Mesenchymal stem cell (in vitro differentiated cells and primary cell): ENCODE measurements around the gene MERTK.

ENCODE experiments used
- DNase-seq: peaks from one replicate; pipeline ENCODE4 v3.0.0-alpha.2; 2013
- H2AFZ ChIP-seq: one replicate; pipeline ENCODE4 v1.6.1; 2013; ENCODE audit warnings: low read depth, mild to moderate bottlenecking, control low read depth, inconsistent platforms, low read length, moderate library complexity
- H2AK5ac ChIP-seq: 2 replicates; pipeline ENCODE4 v1.6.1; 2013; ENCODE audit warnings: low read length, moderate library complexity, mild to moderate bottlenecking, inconsistent platforms; ENCODE audit not compliant: severe bottlenecking
- H2BK120ac ChIP-seq: one replicate; pipeline ENCODE4 v1.6.1; 2013; ENCODE audit warnings: low read depth, mild to moderate bottlenecking, inconsistent platforms, low read length, moderate library complexity
- H2BK12ac ChIP-seq, 2 experiments: one replicate each; pipeline ENCODE4 v1.6.1; 2013; ENCODE audit warnings: inconsistent platforms in 2 of 2, low read length in 2 of 2, mild to moderate bottlenecking in 2 of 2, moderate library complexity in 2 of 2, control low read depth in 1 of 2
- H2BK15ac ChIP-seq: one replicate; pipeline ENCODE4 v1.6.1; 2013; ENCODE audit warnings: mild to moderate bottlenecking, low read depth, inconsistent platforms; ENCODE audit not compliant: poor library complexity, severe bottlenecking
- H2BK5ac ChIP-seq: 2 replicates; pipeline ENCODE4 v1.6.1; 2013; ENCODE audit warnings: low read depth, mild to moderate bottlenecking, low read length, control low read depth, inconsistent platforms; ENCODE audit not compliant: poor library complexity, severe bottlenecking
- H3K14ac ChIP-seq, 2 experiments: one replicate each; pipeline ENCODE4 v1.6.1; 2013; ENCODE audit warnings: inconsistent platforms in 2 of 2, low read length in 2 of 2, control low read depth in 1 of 2, mild to moderate bottlenecking in 1 of 2, moderate library complexity in 1 of 2
- H3K18ac ChIP-seq, 2 experiments: one replicate each; pipeline ENCODE4 v1.6.1; 2013; ENCODE audit warnings: inconsistent platforms in 2 of 2, low read length in 2 of 2, control low read depth in 1 of 2, low read depth in 1 of 2, mild to moderate bottlenecking in 1 of 2
- H3K23ac ChIP-seq, 2 experiments: one replicate each; pipeline ENCODE4 v1.6.1; 2013; ENCODE audit warnings: inconsistent platforms in 2 of 2, low read length in 2 of 2, mild to moderate bottlenecking in 2 of 2, moderate library complexity in 2 of 2, control low read depth in 1 of 2
- H3K27ac ChIP-seq: 2 replicates; pipeline ENCODE4 v1.5.1; 2013; ENCODE audit warnings: mild to moderate bottlenecking, moderate library complexity, low read length, control low read depth, inconsistent platforms; ENCODE audit not compliant: poor library complexity, severe bottlenecking
- H3K27me3 ChIP-seq, 2 experiments: 2 replicates each; pipeline versions ENCODE4 v1.6.1 to v1.7.0; 2013; ENCODE audit warnings: low read length in 2 of 2, mild to moderate bottlenecking in 2 of 2, moderate library complexity in 2 of 2, control low read depth in 1 of 2, inconsistent platforms in 1 of 2; ENCODE audit not compliant: control insufficient read depth in 1 of 2, insufficient read depth in 1 of 2
- H3K36me3 ChIP-seq, 2 experiments: 2 replicates each; pipeline versions ENCODE4 v1.6.1 to v1.7.0; 2013; ENCODE audit warnings: low read length in 2 of 2, control low read depth in 1 of 2, inconsistent platforms in 1 of 2, low read depth in 1 of 2, mild to moderate bottlenecking in 1 of 2; ENCODE audit not compliant: insufficient read depth in 2 of 2, control insufficient read depth in 1 of 2
- H3K4ac ChIP-seq, 2 experiments: one replicate each; pipeline ENCODE4 v1.6.1; 2013; ENCODE audit warnings: inconsistent platforms in 2 of 2, low read length in 2 of 2, mild to moderate bottlenecking in 2 of 2, moderate library complexity in 2 of 2, control low read depth in 1 of 2, low read depth in 1 of 2
- H3K4me1 ChIP-seq: 2 replicates; pipeline ENCODE4 v1.6.1; 2013; ENCODE audit warnings: low read depth, low read length, control low read depth; ENCODE audit not compliant: control insufficient read depth, insufficient read depth
- H3K4me2 ChIP-seq: 2 replicates; pipeline ENCODE4 v1.6.1; 2013; ENCODE audit warnings: low read length, mild to moderate bottlenecking, inconsistent platforms; ENCODE audit not compliant: poor library complexity, severe bottlenecking
- H3K4me3 ChIP-seq, 2 experiments: 2 replicates each; pipeline versions ENCODE4 v1.5.1 to v1.7.0; 2013; ENCODE audit warnings: low read length in 2 of 2, mild to moderate bottlenecking in 2 of 2, control low read depth in 1 of 2, low read depth in 1 of 2; ENCODE audit not compliant: insufficient read depth in 1 of 2
- H3K79me1 ChIP-seq: replicated peaks from 2 replicates; pipeline ENCODE4 v1.6.1; 2013; ENCODE audit warnings: mild to moderate bottlenecking, control low read depth, low read length, inconsistent platforms; ENCODE audit not compliant: poor library complexity, severe bottlenecking
- H3K9ac ChIP-seq: 2 replicates; pipeline ENCODE4 v1.7.0; 2013; ENCODE audit warnings: mild to moderate bottlenecking, low read length, moderate library complexity
- H3K9me3 ChIP-seq: 2 replicates; pipeline ENCODE4 v1.7.0; 2013; ENCODE audit warnings: mild to moderate bottlenecking, low read length; ENCODE audit not compliant: control insufficient read depth
- H4K8ac ChIP-seq: one replicate; pipeline ENCODE4 v1.6.1; 2013; ENCODE audit warnings: inconsistent platforms, mild to moderate bottlenecking, low read length, moderate library complexity
- H4K91ac ChIP-seq: one replicate; pipeline ENCODE4 v1.6.1; 2013; ENCODE audit warnings: mild to moderate bottlenecking, low read length, inconsistent platforms
- WGBS: methylation state at CpG from one replicate; pipeline ENCODE4 v1.1.7; 2013; ENCODE audit warnings: mixed read lengths; 5-methylcytosine and 5-hydroxymethylcytosine counted together

The MERTK gene

GRCh38 chr2:112024896-112025491, 126.6 kb downstream of the MERTK start:
- Histone ChIP-seq H3K27ac (no peak overlapping the region), H3K9me3 (no peaks in the 10 kb centered on the region), H2AFZ (no peak overlapping the region), H2BK120ac (no peak overlapping the region), H3K23ac (no peak overlapping the region), H3K4ac (no peak overlapping the region), H4K8ac (no peak overlapping the region), H3K14ac (no peak overlapping the region), H4K91ac (no peak overlapping the region), H2BK5ac (no peak overlapping the region), H3K4me3 (no peak overlapping the region), H3K36me3 (peaks cover 0 to 30% of the 10 kb centered on the region in 2 experiments), H3K27me3 (peaks cover 0 to 10% of the 10 kb centered on the region in 2 experiments), H3K4me2 (no peak overlapping the region), H3K18ac (no peak overlapping the region), H2AK5ac (no peak overlapping the region), H3K4me1 (peaks cover 2% of the 10 kb centered on the region), H3K9ac (no peak overlapping the region), H2BK12ac (no peak overlapping the region), H3K79me1 (no peaks in the 10 kb centered on the region), H2BK15ac (no peak overlapping the region)
- 97% methylated on average over 12 of the region's 12 CpGs for WGBS
- no peak for DNase-seq

- Histone ChIP-seq H4K91ac (no peak overlapping the region), H3K23ac (no peak overlapping the region), H3K36me3 (peaks cover 0 to 25% of the 10 kb centered on the region in 2 experiments), H2AK5ac (no peak overlapping the region), H2AFZ (no peak overlapping the region), H3K4me3 (no peak overlapping the region), H3K9ac (no peak overlapping the region), H3K4me1 (peaks cover 2% of the 10 kb centered on the region), H3K18ac (no peak overlapping the region), H3K9me3 (no peaks in the 10 kb centered on the region), H2BK5ac (no peak overlapping the region), H3K27me3 (peaks cover 0 to 3% of the 10 kb centered on the region in 2 experiments), H3K79me1 (no peaks in the 10 kb centered on the region), H3K27ac (no peak overlapping the region), H3K14ac (no peak overlapping the region), H4K8ac (no peak overlapping the region), H2BK15ac (no peak overlapping the region), H3K4me2 (no peak overlapping the region), H3K4ac (no peak overlapping the region), H2BK12ac (no peak overlapping the region), H2BK120ac (no peak overlapping the region)
- no peak for DNase-seq
- WGBS = 89% methylated on average over 8 of the region's 8 CpGs
These were observed 128.1 kb downstream of the MERTK start for GRCh38 chr2:112026509-112026908.

GRCh38 chr2:112027767-112028166, 129.4 kb downstream of the MERTK start:
- H3K27ac ChIP-seq = no peak overlapping the region
- H3K9me3 ChIP-seq = no peaks in the 10 kb centered on the region
- H3K18ac ChIP-seq = no peak overlapping the region
- H3K9ac ChIP-seq = no peak overlapping the region
- no peak overlapping the region for H3K4me3 ChIP-seq
- no peak overlapping the region for H2BK120ac ChIP-seq
- no peak overlapping the region for H2AK5ac ChIP-seq
- H3K27me3 ChIP-seq = no peaks in the 10 kb centered on the region
- H3K4me1 ChIP-seq = peaks cover 2% of the 10 kb centered on the region
- no peak for DNase-seq
- H3K4me2 ChIP-seq = no peak overlapping the region
- no peak overlapping the region for H3K4ac ChIP-seq
- H2BK12ac ChIP-seq = no peak overlapping the region
- 100% methylated on average over 2 of the region's 3 CpGs for WGBS
- no peak overlapping the region for H3K14ac ChIP-seq
- no peak overlapping the region for H4K91ac ChIP-seq
- no peak overlapping the region for H4K8ac ChIP-seq
- H2AFZ ChIP-seq = no peak overlapping the region
- peaks cover 0 to 18% of the 10 kb centered on the region in 2 experiments for H3K36me3 ChIP-seq
- no peak overlapping the region for H2BK5ac ChIP-seq
- no peak overlapping the region for H3K23ac ChIP-seq
- H3K79me1 ChIP-seq = no peaks in the 10 kb centered on the region
- no peak overlapping the region for H2BK15ac ChIP-seq

GRCh38 chr2:112029164-112029563, 130.8 kb downstream of the MERTK start:
- Histone ChIP-seq H2AFZ (no peak overlapping the region), H3K23ac (no peak overlapping the region), H3K4me2 (no peak overlapping the region), H3K4me1 (peaks cover 8% of the 10 kb centered on the region), H3K4me3 (no peak overlapping the region), H2BK12ac (no peak overlapping the region), H3K18ac (no peak overlapping the region), H2BK120ac (no peak overlapping the region), H3K9me3 (no peaks in the 10 kb centered on the region), H3K79me1 (no peaks in the 10 kb centered on the region), H3K9ac (no peak overlapping the region), H3K27ac (no peak overlapping the region), H3K27me3 (no peaks in the 10 kb centered on the region), H2AK5ac (no peak overlapping the region), H4K8ac (no peak overlapping the region), H2BK5ac (no peak overlapping the region), H2BK15ac (no peak overlapping the region), H3K4ac (no peak overlapping the region), H3K14ac (no peak overlapping the region), H3K36me3 (peaks cover 0 to 11% of the 10 kb centered on the region in 2 experiments), H4K91ac (no peak overlapping the region)
- WGBS = over 99% methylated on average over 2 of the region's 2 CpGs
- DNase-seq = no peak
